Measurements from ENCODE around the gene NAV1.
"Not testable (repeated sequence)": the region's sequence is repeated elsewhere in the genome, so short reads cannot be mapped to it uniquely, and the experiment has no call there.

NAV1 gene

GRCh38 chr1:201566933-201567801 is 28.2 kb downstream of the NAV1 start:
- DNase-seq, result no peak

GRCh38 chr1:201568265-201568664 is 29.3 kb downstream of the NAV1 start:
- no peak for DNase-seq

- DNase-seq, result no peak
Measured at GRCh38 chr1:201568859-201569294, 29.9 kb downstream of the NAV1 start.

- DNase-seq, result no peak
Measured at GRCh38 chr1:201570181-201570885, 31.4 kb downstream of the NAV1 start.

GRCh38 chr1:201570886-201571624 is 32.1 kb downstream of the NAV1 start:
- no peak for DNase-seq

GRCh38 chr1:201573030-201573429 is 34.1 kb downstream of the NAV1 start:
- no peak for DNase-seq

GRCh38 chr1:201573923-201574322 is 35.0 kb downstream of the NAV1 start:
- no peak for DNase-seq

GRCh38 chr1:201575912-201576311 is 37.0 kb downstream of the NAV1 start:
- no peak for DNase-seq

- no peak for DNase-seq
Measured at GRCh38 chr1:201576914-201577313, 38.0 kb downstream of the NAV1 start.

GRCh38 chr1:201578008-201578888 is 39.3 kb downstream of the NAV1 start:
- DNase-seq, result no peak

- not testable (repeated sequence) for DNase-seq
Measured at GRCh38 chr1:201581371-201581770, 42.4 kb downstream of the NAV1 start.

GRCh38 chr1:201582705-201583442 is 43.9 kb downstream of the NAV1 start:
- DNase-seq, result no peak

- no peak for DNase-seq
Measured at GRCh38 chr1:201583663-201584062, 44.7 kb downstream of the NAV1 start.

GRCh38 chr1:201584471-201585092 is 45.7 kb downstream of the NAV1 start:
- DNase-seq, result no peak

- no peak for DNase-seq
Measured at GRCh38 chr1:201585093-201585483, 46.2 kb downstream of the NAV1 start.

- DNase-seq, result no peak
Measured at GRCh38 chr1:201585901-201586300, 47.0 kb downstream of the NAV1 start.

- DNase-seq, result no peak
Measured at GRCh38 chr1:201586806-201587205, 47.9 kb downstream of the NAV1 start.

GRCh38 chr1:201587729-201588128 is 48.8 kb downstream of the NAV1 start:
- DNase-seq, result no peak
